Loucy (cell line): ENCODE results near the gene SIX3.

Experiments used
- CTCF ChIP-seq: fragments of 200-600 bp; sonication (generic); conservative IDR thresholded peaks from 2 replicates; pipeline ENCODE4 v1.5.1; 2014; ENCODE audit warnings: mild to moderate bottlenecking, antibody characterized with exemption, low read length
- EZH2phosphoT487 ChIP-seq: fragments of 200-600 bp; IDR thresholded peaks from 2 replicates; pipeline ENCODE4 v1.6.1; 2018; ENCODE audit warnings: antibody characterized with exemption, mild to moderate bottlenecking, moderate library complexity, borderline replicate concordance

- TF ChIP-seq CTCF: no peak
- TF ChIP-seq EZH2phosphoT487: no peak
Observed at GRCh38 chr2:44967727-44968432, 26.4 kb downstream of the SIX3 start.
